Measurements from ENCODE around the gene CTRB1.

The CTRB1 gene

DNA sequence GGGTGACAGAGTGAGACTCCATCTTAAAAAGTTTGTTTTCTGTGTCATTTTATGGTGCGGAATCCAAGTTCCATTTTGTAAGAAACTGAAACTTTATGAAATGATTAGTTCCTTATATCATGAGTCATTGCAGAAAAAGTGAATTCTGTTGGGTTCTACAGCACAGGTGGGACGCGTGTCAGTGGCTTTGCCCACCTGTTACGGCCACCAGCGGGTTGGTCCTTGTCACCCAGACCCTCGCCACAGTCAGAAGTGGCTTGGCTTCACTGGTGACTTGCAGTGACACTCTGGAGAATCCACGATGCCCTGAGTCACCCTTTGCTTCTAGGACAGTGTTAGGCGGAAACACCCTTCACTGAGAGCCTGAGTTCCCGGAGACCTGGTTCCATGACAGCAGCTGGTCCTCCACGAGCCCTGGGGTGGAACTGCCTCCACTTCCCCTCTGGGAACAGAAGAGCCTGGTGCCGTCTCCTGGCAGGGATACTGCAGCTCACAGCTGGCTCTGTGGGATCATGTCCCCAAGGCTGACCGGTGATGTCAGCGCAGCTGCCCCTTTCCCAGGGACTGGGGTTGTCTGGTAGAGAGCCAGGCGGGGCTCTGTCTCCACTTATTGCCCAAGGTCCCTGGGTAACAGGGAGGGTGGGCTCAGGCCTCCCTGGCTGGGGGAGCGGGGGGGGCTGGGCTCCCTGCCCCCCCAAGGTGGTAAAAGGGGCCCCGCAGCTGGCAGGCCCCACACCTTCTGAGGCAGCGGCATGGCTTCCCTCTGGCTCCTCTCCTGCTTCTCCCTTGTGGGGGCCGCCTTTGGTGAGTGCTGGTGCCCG lies at the start of gene CTRB1:
TSS of gene CTRB1 (plus strand) at position 733 of the 821 bp plus-strand sequence. CDS start at position 753, 20 bp downstream.
- no peak for DNase-seq (ENCODE audit: low read depth, low spot score)

DNA sequence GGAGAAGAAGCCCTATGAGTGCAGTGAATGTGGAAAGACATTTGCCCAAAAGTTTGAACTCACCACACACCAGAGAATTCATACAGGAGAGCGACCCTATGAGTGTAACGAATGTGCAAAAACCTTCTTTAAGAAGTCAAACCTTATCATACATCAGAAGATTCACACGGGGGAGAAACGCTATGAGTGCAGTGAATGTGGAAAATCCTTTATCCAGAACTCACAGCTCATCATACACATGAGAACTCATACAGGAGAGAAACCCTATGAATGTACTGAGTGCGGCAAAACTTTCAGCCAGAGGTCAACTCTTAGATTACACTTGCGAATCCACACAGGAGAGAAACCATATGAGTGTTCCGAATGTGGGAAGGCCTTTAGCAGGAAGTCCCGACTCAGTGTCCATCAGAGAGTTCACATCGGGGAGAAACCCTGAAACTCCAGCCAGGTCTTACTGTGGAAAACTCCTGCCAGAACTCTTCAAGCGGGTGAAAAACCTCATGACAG lies 48.8 kb upstream of the CTRB1 start:
- no peak for DNase-seq (ENCODE audit: low read depth, low spot score)

GRCh38 chr16:75172578-75172977 lies 46.2 kb upstream of the CTRB1 start:
- DNase-seq (ENCODE audit: low read depth, low spot score): no peak

- DNase-seq (ENCODE audit: low read depth, low spot score): no peak
These were observed 43.7 kb upstream of the CTRB1 start for GRCh38 chr16:75175074-75175473.

- no peak for DNase-seq (ENCODE audit: low read depth, low spot score)
These were observed 41.9 kb upstream of the CTRB1 start for GRCh38 chr16:75176926-75177325.

- no peak for DNase-seq (ENCODE audit: low read depth, low spot score)
These were observed 39.6 kb upstream of the CTRB1 start for GRCh38 chr16:75179208-75179607.

DNA sequence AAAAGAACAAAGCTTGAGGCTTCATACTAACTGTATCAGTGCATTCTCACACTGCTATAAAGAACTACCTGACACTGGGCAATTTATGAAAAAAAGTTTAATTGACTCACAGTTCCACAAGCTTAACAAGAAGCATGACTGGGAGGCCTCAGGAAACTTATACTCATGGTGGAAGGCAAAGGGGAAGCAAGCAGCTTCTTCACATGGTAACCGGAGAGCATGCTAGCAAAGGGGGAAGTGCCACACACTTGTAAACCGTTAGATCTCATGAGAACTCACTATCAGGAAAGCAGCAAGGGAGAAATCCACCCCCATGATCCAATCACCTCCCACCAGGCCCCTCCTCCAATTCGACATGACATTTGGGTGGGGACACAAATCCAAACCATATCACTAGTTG lies 37.2 kb upstream of the CTRB1 start:
- DNase-seq (ENCODE audit: low read depth, low spot score): no peak

GRCh38 chr16:75188832-75189477 lies 29.8 kb upstream of the CTRB1 start:
- DNase-seq (ENCODE audit: low read depth, low spot score): no peak

DNA sequence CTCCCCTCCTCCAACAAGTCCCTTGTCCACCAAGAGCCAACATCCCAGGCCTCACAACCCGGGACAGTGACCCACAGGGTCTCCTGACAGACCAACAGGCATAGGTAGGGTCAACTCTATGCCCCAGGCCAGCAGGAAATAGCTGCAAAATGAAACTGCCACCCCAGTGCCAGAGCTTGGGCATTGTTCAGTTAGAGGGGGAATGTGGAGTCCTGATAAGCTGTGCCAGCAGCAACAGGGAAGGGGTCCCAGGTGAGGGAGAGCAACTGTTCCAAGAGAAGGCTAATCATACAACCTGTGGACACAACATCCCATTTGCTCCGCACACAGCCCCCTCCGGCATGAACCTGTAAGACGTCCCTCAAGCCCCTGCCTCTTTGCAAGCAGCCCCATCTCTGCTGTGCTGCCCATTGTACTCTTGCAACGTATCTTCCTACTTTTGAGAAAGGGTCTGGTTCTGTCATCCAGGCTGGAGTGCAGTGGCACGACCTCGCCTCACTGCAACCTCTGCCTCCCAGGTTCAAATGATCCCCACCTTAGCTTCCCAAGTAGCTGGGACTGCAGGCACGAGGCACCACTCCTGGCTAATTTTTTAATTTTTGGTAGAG lies 29.0 kb upstream of the CTRB1 start:
- DNase-seq (ENCODE audit: low read depth, low spot score): no peak

DNA sequence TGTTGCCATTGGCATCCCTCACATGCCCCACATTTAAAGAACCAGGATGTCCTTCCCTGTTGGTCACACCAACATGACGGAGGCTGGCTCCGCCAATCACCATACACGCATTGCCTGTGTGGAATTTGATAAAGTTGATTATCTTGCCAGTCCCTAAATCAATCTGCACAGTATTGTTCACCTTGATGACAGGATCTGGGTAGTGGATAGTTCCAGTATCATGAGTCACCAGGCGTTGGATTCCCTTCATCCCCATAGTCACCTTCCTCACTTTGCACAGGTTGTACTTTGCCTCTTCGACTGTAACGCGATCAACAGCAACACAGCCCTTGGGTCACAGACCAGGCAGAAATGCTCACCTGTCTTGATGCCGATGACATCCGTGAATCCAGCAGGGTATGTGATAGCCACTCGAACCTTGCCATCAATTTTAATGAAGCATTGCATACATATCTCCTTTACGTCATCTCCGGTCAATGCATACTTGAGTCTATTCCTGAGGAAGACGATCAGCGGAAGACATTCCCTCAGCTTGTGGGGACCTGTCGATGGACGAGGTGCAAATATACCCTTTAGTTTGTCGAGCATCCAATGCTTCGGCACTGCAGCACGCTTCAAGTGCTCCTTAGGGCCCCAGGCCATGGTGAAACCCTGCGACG lies 26.1 kb upstream of the CTRB1 start:
- DNase-seq (ENCODE audit: low read depth, low spot score): no peak

- no peak for DNase-seq (ENCODE audit: low read depth, low spot score)
These were observed 25.5 kb upstream of the CTRB1 start for GRCh38 chr16:75193265-75193650.

- DNase-seq (ENCODE audit: low read depth, low spot score): no peak
These were observed 24.9 kb upstream of the CTRB1 start for GRCh38 chr16:75193730-75194444.

DNA sequence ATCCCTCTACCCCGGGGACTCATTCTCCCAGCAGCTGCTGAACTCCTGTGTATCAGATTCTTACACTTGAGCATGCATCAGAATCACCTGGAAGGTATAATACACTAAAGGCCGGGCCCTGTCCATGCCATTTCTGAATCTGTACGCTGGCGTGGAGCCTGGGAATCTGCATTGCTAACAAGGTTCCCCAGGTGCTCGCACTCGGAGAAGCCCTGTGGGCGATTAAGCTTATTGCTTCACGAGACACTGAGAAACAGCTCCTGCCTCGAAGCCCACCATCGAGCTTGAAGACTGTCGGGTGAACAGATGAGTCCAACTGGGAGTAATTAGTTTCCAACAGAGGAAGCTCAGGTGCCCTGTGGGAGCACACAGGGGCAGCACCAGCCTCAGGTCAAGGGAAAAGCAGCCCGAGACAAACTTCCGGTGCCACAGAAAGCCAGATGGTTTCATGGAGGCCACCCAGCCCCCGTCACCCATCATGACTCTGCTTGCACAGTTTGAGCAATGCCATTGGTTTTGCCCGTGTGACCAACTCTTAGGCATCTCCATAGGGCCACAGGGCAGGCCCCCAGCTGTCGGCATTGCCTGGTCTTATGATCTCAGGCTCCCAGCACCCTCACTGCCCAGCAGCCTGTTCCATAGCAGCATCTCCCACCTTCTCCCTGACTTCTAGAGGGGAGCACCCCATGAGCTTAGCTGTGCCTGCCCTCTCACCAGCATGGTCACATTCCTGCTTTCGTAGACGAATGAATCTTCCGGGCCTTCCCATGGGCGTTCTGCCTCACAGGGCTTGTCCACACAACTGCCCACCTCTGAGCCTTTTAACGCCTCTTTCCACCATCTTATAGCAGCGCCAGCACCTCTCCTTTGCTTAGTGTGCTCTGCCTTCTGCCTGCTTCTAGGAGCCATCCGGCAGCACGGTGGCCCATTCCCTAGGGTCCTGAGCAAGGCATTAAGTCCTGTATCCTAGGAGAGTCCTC lies 22.7 kb upstream of the CTRB1 start:
- DNase-seq (ENCODE audit: low read depth, low spot score): no peak

DNA sequence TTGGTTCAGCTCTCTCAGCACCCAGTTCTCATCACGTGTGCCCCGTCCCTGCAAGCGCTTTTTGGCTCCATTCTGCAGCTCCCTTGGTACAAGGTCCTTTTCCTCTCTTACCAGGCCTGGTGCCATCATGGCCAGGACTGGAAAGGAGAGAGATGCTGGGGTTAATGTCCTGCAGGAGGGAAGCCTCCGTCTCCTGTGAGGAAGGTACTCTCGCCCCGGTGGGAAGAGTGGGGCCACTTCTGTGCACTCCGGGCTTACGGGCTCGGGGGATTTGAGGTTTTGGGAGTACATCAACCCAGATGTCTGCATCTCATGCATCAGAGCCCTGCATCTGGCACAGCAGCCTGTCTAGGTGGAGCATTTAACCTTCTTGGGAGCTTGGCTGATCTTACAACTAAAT lies 22.0 kb upstream of the CTRB1 start:
- no peak for DNase-seq (ENCODE audit: low read depth, low spot score)

DNA sequence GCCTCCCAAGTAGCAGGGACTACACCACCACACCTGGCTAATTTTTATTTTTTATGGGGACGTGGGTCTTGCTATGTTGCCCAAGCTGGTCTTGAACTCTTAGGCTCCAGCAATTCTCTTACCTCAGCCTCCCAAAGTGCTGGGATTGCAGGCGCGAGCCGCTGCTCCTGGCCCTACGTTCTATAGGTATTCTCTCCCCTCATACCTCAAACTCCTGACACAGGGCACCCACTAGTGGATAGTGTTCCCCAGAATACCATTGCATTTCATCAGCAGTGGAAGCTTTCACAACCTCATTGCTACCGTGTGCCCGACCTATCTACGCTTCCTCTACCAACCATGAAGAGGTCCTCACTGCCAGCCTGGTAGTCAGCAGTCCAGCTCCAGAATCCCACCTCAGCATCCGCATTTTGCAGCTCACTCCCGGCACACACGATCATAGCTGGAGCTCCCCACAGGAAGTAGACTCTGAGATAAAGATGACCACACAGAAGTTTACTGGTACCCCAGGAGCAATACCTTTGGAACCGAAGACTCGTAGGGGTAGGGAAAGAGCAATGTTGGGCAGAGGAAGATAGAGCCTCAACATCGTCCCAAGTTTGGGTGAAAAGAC lies 21.2 kb upstream of the CTRB1 start:
- no peak for DNase-seq (ENCODE audit: low read depth, low spot score)

DNA sequence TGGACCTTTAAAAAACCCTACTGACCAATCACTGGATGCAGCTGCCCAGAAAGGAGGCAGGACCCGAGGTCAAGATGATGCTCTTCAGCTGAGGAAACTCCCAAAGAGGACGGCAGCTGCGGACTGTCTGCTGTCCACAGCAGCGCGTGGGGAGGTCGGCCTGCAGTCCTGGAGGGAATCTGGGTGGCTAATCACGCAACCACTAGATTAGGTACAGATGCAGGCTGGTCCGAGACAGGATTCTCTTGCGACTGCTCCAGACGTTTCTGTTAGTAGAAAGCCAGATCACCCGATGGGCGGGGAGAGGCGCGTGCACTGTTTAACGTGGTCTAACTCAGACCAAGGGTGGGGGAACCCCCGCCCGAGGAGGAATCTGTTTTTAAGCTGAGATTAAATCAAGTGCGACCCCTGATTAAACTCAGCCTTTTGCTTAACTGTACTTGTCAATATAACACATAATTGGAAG lies 20.6 kb upstream of the CTRB1 start:
- DNase-seq (ENCODE audit: low read depth, low spot score): no peak

- no peak for DNase-seq (ENCODE audit: low read depth, low spot score)
These were observed 16.7 kb upstream of the CTRB1 start for GRCh38 chr16:75202069-75202590.

- DNase-seq (ENCODE audit: low read depth, low spot score): no peak
These were observed 15.7 kb upstream of the CTRB1 start for GRCh38 chr16:75203096-75203495.

- no peak for DNase-seq (ENCODE audit: low read depth, low spot score)
These were observed 14.9 kb upstream of the CTRB1 start for GRCh38 chr16:75203667-75204409.
